Omental fat pad (tissue), 4 donors: Measurements from ENCODE around the gene SLC28A2. TPM values are rescaled to one million over a fixed set of nuclear protein-coding genes. Genes with fewer than 3 reads are reported as not detected.
A peak's percentile ranks its signal among the peaks of the same experiment; 100 is the strongest.
"Not testable (repeated sequence)": the region's sequence is repeated elsewhere in the genome, so short reads cannot be mapped to it uniquely, and the experiment has no call there.

ENCODE experiments used
- ATAC-seq: fragments of 150-250 bp; one replicate; pipeline ENCODE4 v1.9.1; 2016; ENCODE audit warnings: mild to moderate bottlenecking, moderate library complexity; ENCODE audit not compliant: low FRiP score
- DNase-seq: peaks from one replicate; pipeline ENCODE4 v3.0.0-alpha.2; 2019; ENCODE audit warnings: low spot score
- CTCF ChIP-seq, 3 donors: fragments of 450-650 bp; IDR thresholded peaks; one replicate each; pipeline ENCODE4 v1.5.1; 2016 to 2017; ENCODE audit warnings: antibody characterized with exemption in 3 of 3, mild to moderate bottlenecking in 3 of 3, moderate library complexity in 2 of 3
- total RNA-seq, 4 donors: library from RNA; depleted of rRNA; stranded (reverse); fragments of >200 nt; gene quantifications; one replicate each; pipeline ENCODE4 v1.1.0, GENCODE V29; 2016

The SLC28A2 gene
- total RNA-seq, 4 donors from 2014 or later: not detected

GRCh38 chr15:45287390-45287956, 35.4 kb downstream of the SLC28A2 start:
- no peak for DNase-seq
- TF ChIP-seq CTCF (IDR thresholded peaks at IDR 0.05): no peak
- no peak for ATAC-seq

- no peak for TF ChIP-seq CTCF (IDR thresholded peaks at IDR 0.05)
- ATAC-seq (no peak), DNase-seq (no peak)
Observed at GRCh38 chr15:45288947-45289346, 36.9 kb downstream of the SLC28A2 start.

- ATAC-seq (no peak), DNase-seq (no peak)
- no peak for TF ChIP-seq CTCF (IDR thresholded peaks at IDR 0.05)
Observed at GRCh38 chr15:45291822-45292582, 40.0 kb downstream of the SLC28A2 start.

GRCh38 chr15:45293326-45293725, 41.3 kb downstream of the SLC28A2 start:
- DNase-seq, ATAC-seq: not testable (repeated sequence)

GRCh38 chr15:45298964-45299378, 46.9 kb downstream of the SLC28A2 start:
- DNase-seq, ATAC-seq: not testable (repeated sequence)

- ATAC-seq: no peak
- DNase-seq: no peak
- TF ChIP-seq CTCF (IDR thresholded peaks at IDR 0.05): no peak
Observed at GRCh38 chr15:45304711-45305110, 52.7 kb downstream of the SLC28A2 start.

GRCh38 chr15:45306105-45306504, 54.1 kb downstream of the SLC28A2 start:
- TF ChIP-seq CTCF (IDR thresholded peaks at IDR 0.05): no peak
- ATAC-seq (no peak), DNase-seq (no peak)

GRCh38 chr15:45307230-45307924, 55.3 kb downstream of the SLC28A2 start:
- peak in 1 of 3 donors; percentile 8 for TF ChIP-seq CTCF (IDR thresholded peaks at IDR 0.05)
- peak; percentile 81 for ATAC-seq
- no peak for DNase-seq

- not testable (repeated sequence) for ATAC-seq, DNase-seq
Observed at GRCh38 chr15:45314117-45314516, 62.1 kb downstream of the SLC28A2 start.
